ENCODE data around the gene CAD.

CAD gene

DNA sequence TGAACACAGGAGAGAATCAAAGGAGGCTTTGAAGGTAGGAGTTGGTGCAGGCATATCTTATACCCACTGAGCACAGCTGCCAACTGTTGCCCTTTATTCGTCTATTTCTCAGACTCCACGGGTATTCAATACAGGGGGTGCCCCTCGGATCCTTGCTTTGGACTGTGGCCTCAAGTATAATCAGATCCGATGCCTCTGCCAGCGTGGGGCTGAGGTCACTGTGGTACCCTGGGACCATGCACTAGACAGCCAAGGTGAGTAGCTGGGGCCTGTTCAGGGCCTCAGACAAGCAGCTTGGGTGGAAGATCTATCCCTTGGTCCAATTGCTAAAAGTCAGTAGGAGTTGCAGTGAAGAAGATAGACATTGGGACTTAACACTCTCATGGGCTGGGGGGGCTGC lies 5.2 kb downstream of the CAD start:
- TF ChIP-seq, protein P1, sequence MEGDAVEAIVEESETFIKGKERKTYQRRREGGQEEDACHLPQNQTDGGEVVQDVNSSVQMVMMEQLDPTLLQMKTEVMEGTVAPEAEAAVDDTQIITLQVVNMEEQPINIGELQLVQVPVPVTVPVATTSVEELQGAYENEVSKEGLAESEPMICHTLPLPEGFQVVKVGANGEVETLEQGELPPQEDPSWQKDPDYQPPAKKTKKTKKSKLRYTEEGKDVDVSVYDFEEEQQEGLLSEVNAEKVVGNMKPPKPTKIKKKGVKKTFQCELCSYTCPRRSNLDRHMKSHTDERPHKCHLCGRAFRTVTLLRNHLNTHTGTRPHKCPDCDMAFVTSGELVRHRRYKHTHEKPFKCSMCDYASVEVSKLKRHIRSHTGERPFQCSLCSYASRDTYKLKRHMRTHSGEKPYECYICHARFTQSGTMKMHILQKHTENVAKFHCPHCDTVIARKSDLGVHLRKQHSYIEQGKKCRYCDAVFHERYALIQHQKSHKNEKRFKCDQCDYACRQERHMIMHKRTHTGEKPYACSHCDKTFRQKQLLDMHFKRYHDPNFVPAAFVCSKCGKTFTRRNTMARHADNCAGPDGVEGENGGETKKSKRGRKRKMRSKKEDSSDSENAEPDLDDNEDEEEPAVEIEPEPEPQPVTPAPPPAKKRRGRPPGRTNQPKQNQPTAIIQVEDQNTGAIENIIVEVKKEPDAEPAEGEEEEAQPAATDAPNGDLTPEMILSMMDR (IDR thresholded peaks at IDR 0.05; ENCODE audit: control insufficient read depth, insufficient read depth, low read depth, low read length, missing control alignments): no peak
- no peak overlapping the region for H3K4me3 ChIP-seq (ENCODE audit: control insufficient read depth, low read depth, low read length)
- DNase-seq (ENCODE audit: low read depth): no peak

DNA sequence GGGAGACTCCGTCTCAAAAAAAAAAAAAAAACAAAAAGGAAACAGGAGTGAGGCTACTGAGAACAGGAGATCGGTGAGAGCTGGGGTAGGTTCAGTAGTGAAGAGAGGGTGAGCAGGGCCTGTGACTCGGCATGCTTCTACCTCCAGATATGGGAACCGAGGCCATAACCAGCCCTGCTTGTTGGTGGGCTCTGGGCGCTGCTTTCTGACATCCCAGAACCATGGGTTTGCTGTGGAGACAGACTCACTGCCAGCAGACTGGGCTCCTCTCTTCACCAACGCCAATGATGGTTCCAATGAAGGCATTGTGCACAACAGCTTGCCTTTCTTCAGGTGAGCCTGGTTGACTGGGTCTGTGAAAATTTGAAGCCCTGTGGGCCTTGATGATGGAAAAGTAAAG lies 6.2 kb downstream of the CAD start:
- TF ChIP-seq, protein P1 (IDR thresholded peaks at IDR 0.05; ENCODE audit: control insufficient read depth, insufficient read depth, low read depth, low read length, missing control alignments): no peak
- DNase-seq (ENCODE audit: low read depth): no peak
- H3K4me3 ChIP-seq (ENCODE audit: control insufficient read depth, low read depth, low read length): no peak overlapping the region

DNA sequence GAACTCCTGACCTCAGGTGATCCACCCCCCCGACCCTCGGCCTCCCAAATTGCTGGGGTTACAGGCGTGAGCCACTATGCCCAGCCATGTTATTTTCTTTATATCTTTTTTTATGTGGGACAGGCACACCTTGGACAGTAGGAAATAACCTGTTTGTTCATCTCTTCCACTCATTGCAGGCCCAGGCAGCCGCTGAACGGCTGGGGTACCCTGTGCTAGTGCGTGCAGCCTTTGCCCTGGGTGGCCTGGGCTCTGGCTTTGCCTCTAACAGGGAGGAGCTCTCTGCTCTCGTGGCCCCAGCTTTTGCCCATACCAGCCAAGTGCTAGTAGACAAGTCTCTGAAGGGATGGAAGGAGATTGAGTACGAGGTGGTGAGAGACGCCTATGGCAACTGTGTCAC lies 8.4 kb downstream of the CAD start:
- H3K4me3 ChIP-seq (ENCODE audit: control insufficient read depth, low read depth, low read length): no peak overlapping the region
- TF ChIP-seq, protein P1 (IDR thresholded peaks at IDR 0.05; ENCODE audit: control insufficient read depth, insufficient read depth, low read depth, low read length, missing control alignments): no peak

DNA sequence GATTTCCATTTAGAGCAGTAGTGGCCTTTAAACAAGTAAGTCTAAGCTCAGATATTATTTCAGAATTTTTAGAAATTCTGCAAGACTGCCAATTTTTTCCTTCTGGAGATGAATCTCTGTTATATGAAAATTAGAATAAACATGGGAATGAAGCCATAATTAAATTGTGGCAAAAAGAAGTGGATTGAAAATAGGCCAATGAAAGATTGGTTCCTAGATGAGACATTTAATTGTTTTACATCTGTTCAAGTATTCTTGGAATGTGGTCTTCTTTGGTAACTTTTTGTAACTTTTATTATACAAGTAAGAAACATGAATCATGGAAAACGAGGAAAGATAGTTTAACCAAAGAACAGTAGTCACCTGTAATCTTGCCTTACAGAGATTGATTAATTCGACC lies 10.3 kb downstream of the CAD start:
- DNase-seq (ENCODE audit: low read depth): no peak
- TF ChIP-seq, protein P1 (IDR thresholded peaks at IDR 0.05; ENCODE audit: control insufficient read depth, insufficient read depth, low read depth, low read length, missing control alignments): no peak
- no peak overlapping the region for H3K4me3 ChIP-seq (ENCODE audit: control insufficient read depth, low read depth, low read length)

More for the DNA sequence above, 8.4 kb downstream of the CAD start:
- DNase-seq (ENCODE audit: low read depth): no peak

DNA sequence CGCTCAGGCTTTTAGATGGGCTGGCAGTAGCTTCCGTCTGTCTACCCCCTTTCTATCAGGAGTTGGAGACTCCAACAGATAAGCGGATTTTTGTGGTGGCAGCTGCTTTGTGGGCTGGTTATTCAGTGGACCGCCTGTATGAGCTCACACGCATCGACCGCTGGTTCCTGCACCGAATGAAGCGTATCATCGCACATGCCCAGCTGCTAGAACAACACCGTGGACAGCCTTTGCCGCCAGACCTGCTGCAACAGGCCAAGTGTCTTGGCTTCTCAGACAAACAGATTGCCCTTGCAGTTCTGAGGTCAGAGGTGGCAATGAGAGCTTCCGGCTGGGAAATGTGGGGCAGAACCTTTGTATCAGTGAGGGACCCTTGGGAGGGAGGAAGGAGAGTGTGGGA lies 14.8 kb downstream of the CAD start:
- no peak overlapping the region for H3K4me3 ChIP-seq (ENCODE audit: control insufficient read depth, low read depth, low read length)
- no peak for DNase-seq (ENCODE audit: low read depth)
- TF ChIP-seq, protein P1 (IDR thresholded peaks at IDR 0.05; ENCODE audit: control insufficient read depth, insufficient read depth, low read depth, low read length, missing control alignments): no peak

DNA sequence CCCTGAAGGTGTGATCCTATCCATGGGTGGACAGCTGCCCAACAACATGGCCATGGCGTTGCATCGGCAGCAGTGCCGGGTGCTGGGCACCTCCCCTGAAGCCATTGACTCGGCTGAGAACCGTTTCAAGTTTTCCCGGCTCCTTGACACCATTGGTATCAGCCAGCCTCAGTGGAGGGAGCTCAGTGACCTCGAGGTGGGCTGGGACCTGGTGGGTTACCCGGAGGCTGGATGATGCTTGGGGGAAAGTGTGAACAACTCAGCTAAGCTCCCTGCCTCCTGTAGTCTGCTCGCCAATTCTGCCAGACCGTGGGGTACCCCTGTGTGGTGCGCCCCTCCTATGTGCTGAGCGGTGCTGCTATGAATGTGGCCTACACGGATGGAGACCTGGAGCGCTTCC lies 16.2 kb downstream of the CAD start:
- H3K4me3 ChIP-seq (ENCODE audit: control insufficient read depth, low read depth, low read length): no peak overlapping the region
- DNase-seq (ENCODE audit: low read depth): no peak
- TF ChIP-seq, protein P1 (IDR thresholded peaks at IDR 0.05; ENCODE audit: control insufficient read depth, insufficient read depth, low read depth, low read length, missing control alignments): no peak

DNA sequence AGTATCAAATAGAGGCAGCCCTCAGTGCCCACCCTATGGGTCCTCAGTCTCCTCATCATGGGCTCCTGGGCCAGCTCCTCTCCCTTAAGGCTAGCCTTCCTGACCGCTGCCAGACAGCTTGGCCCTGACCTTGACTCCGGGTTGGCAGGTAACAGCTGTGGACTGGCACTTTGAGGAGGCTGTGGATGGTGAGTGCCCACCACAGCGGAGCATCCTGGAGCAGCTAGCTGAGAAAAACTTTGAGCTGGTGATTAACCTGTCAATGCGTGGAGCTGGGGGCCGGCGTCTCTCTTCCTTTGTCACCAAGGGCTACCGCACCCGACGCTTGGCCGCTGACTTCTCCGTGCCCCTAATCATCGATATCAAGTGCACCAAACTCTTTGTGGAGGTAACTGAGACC lies 19.0 kb downstream of the CAD start:
- no peak for DNase-seq (ENCODE audit: low read depth)
- TF ChIP-seq, protein P1 (IDR thresholded peaks at IDR 0.05; ENCODE audit: control insufficient read depth, insufficient read depth, low read depth, low read length, missing control alignments): no peak
- no peak overlapping the region for H3K4me3 ChIP-seq (ENCODE audit: control insufficient read depth, low read depth, low read length)
